Measurements from ENCODE around the gene ESPL1. TPM values are rescaled to one million over a fixed set of nuclear protein-coding genes. Genes with fewer than 3 reads are reported as not detected.

Gene ESPL1
- total RNA-seq, 1 donor from 2014 or later = 72.6 TPM

- intact Hi-C loops (cut with micrococcal nuclease) = loop anchor here (1.0 to 5.0 kb wide), 5 partner anchors 22 to 119 kb away; partner anchors contain the start of genes AAAS, CSAD, ESPL1 and SP1
- H3K27ac Mint-ChIP-seq = peak within 1 kb of the TSS; percentile 86
- peaks cover 86% of the 10 kb centered on the region for H3K36me3 Mint-ChIP-seq (ENCODE audit: low read depth)
Observed at GRCh38 chr12:53299454-53300180, 31.5 kb downstream of the ESPL1 start, which contains the start of gene MYG1. Gene MYG1, plus strand, starts transcription at chr12:53299695. Its CDS starts 43 bp downstream, at chr12:53299738.

GRCh38 chr12:53300187-53300586, 32.1 kb downstream of the ESPL1 start:
- peak overlapping the region; percentile 86 for H3K27ac Mint-ChIP-seq
- H3K9me3 Mint-ChIP-seq = no peaks in the 10 kb centered on the region
- no peaks in the 10 kb centered on the region for H3K27me3 Mint-ChIP-seq (ENCODE audit: low read depth)
- peak overlapping the region; percentile 97 for H3K4me3 Mint-ChIP-seq (ENCODE audit: low read depth)
- peaks cover 50% of the 10 kb centered on the region for H3K4me1 Mint-ChIP-seq (ENCODE audit: low read depth)
- peaks cover 82% of the 10 kb centered on the region for H3K36me3 Mint-ChIP-seq (ENCODE audit: low read depth)
- no peak for DNase-seq (ENCODE audit: low spot score)
- intact Hi-C loops (cut with micrococcal nuclease) = no loop called here

More at GRCh38 chr12:53299454-53300180, 31.5 kb downstream of the ESPL1 start, which contains the start of gene MYG1:
- DNase-seq (ENCODE audit: low spot score) = peak; percentile 84
- Mint-ChIP-seq H3K4me3 (ENCODE audit: low read depth) (peak within 1 kb of the TSS; percentile 97), H3K4me1 (ENCODE audit: low read depth) (peaks cover 56% of the 10 kb centered on the region), H3K9me3 (no peaks in the 10 kb centered on the region), H3K27me3 (ENCODE audit: low read depth) (no peaks in the 10 kb centered on the region)

GRCh38 chr12:53302903-53303302, 34.8 kb downstream of the ESPL1 start:
- DNase-seq (ENCODE audit: low spot score) = no peak
- no peaks in the 10 kb centered on the region for H3K27me3 Mint-ChIP-seq (ENCODE audit: low read depth)
- H3K4me3 Mint-ChIP-seq (ENCODE audit: low read depth) = peak overlapping the region; percentile 48
- H3K4me1 Mint-ChIP-seq (ENCODE audit: low read depth) = peaks cover 35% of the 10 kb centered on the region
- H3K27ac Mint-ChIP-seq = peak overlapping the region; percentile 29
- intact Hi-C loops (cut with micrococcal nuclease) = no loop called here
- peaks cover 76% of the 10 kb centered on the region for H3K36me3 Mint-ChIP-seq (ENCODE audit: low read depth)
- no peaks in the 10 kb centered on the region for H3K9me3 Mint-ChIP-seq

- no peak for DNase-seq (ENCODE audit: low spot score)
- no peak overlapping the region for H3K4me3 Mint-ChIP-seq (ENCODE audit: low read depth)
- H3K27ac Mint-ChIP-seq = no peak overlapping the region
- no peaks in the 10 kb centered on the region for H3K27me3 Mint-ChIP-seq (ENCODE audit: low read depth)
- peaks cover 7% of the 10 kb centered on the region for H3K4me1 Mint-ChIP-seq (ENCODE audit: low read depth)
- H3K36me3 Mint-ChIP-seq (ENCODE audit: low read depth) = peaks cover 65% of the 10 kb centered on the region
- intact Hi-C loops (cut with micrococcal nuclease) = no loop called here
- H3K9me3 Mint-ChIP-seq = no peaks in the 10 kb centered on the region
Observed at GRCh38 chr12:53306826-53307225, 38.7 kb downstream of the ESPL1 start.

- Mint-ChIP-seq H3K4me1 (ENCODE audit: low read depth) (no peaks in the 10 kb centered on the region), H3K27ac (no peak overlapping the region), H3K4me3 (ENCODE audit: low read depth) (no peak overlapping the region), H3K27me3 (ENCODE audit: low read depth) (no peaks in the 10 kb centered on the region), H3K36me3 (ENCODE audit: low read depth) (peaks cover 54% of the 10 kb centered on the region), H3K9me3 (no peaks in the 10 kb centered on the region)
- intact Hi-C loops (cut with micrococcal nuclease) = no loop called here
- no peak for DNase-seq (ENCODE audit: low spot score)
Observed at GRCh38 chr12:53308276-53308675, 40.2 kb downstream of the ESPL1 start.

GRCh38 chr12:53313996-53314395, 45.9 kb downstream of the ESPL1 start:
- Mint-ChIP-seq H3K9me3 (no peaks in the 10 kb centered on the region), H3K27ac (no peak overlapping the region), H3K4me3 (ENCODE audit: low read depth) (no peak overlapping the region), H3K27me3 (ENCODE audit: low read depth) (no peaks in the 10 kb centered on the region), H3K4me1 (ENCODE audit: low read depth) (peaks cover 2% of the 10 kb centered on the region), H3K36me3 (ENCODE audit: low read depth) (peaks cover 52% of the 10 kb centered on the region)
- DNase-seq (ENCODE audit: low spot score) = no peak
- intact Hi-C loops (cut with micrococcal nuclease) = no loop called here

GRCh38 chr12:53320352-53321195, 52.5 kb downstream of the ESPL1 start:
- intact Hi-C loops (cut with micrococcal nuclease) = loop anchor here (1.0 kb wide), 4 partner anchors 21 to 181 kb away; partner anchors contain the start of genes ESPL1, MYG1, PFDN5 and TARBP2
- H3K4me1 Mint-ChIP-seq (ENCODE audit: low read depth) = peaks cover 33% of the 10 kb centered on the region
- peak overlapping the region; percentile 98 for H3K27ac Mint-ChIP-seq
- H3K9me3 Mint-ChIP-seq = no peaks in the 10 kb centered on the region
- H3K27me3 Mint-ChIP-seq (ENCODE audit: low read depth) = no peaks in the 10 kb centered on the region
- H3K4me3 Mint-ChIP-seq (ENCODE audit: low read depth) = peak overlapping the region; percentile 99
- H3K36me3 Mint-ChIP-seq (ENCODE audit: low read depth) = peaks cover 23% of the 10 kb centered on the region
- DNase-seq (ENCODE audit: low spot score) = no peak

- peak; percentile 65 for DNase-seq (ENCODE audit: low spot score)
- Mint-ChIP-seq H3K4me3 (ENCODE audit: low read depth) (peak overlapping the region; percentile 92), H3K9me3 (no peaks in the 10 kb centered on the region), H3K27ac (peak overlapping the region; percentile 99), H3K27me3 (ENCODE audit: low read depth) (peaks cover 5% of the 10 kb centered on the region), H3K36me3 (ENCODE audit: low read depth) (peaks cover 7% of the 10 kb centered on the region), H3K4me1 (ENCODE audit: low read depth) (peaks cover 31% of the 10 kb centered on the region)
- intact Hi-C loops (cut with micrococcal nuclease) = loop anchor here (1.0 to 2.0 kb wide), 7 partner anchors 21 to 185 kb away; partner anchors contain the start of genes CSAD, ITGB7, SP1 and ZNF740
Observed at GRCh38 chr12:53324113-53324778, 56.1 kb downstream of the ESPL1 start.

GRCh38 chr12:53324779-53325510, 56.8 kb downstream of the ESPL1 start:
- peak; percentile 84 for DNase-seq (ENCODE audit: low spot score)
- peak overlapping the region; percentile 92 for H3K4me3 Mint-ChIP-seq (ENCODE audit: low read depth)
- peaks cover 5% of the 10 kb centered on the region for H3K36me3 Mint-ChIP-seq (ENCODE audit: low read depth)
- no peaks in the 10 kb centered on the region for H3K9me3 Mint-ChIP-seq
- intact Hi-C loops (cut with micrococcal nuclease) = loop anchor here (1.0 to 2.0 kb wide), 7 partner anchors 20 to 184 kb away; partner anchors contain the start of genes CSAD, ITGB7, SP1 and ZNF740
- H3K4me1 Mint-ChIP-seq (ENCODE audit: low read depth) = peaks cover 30% of the 10 kb centered on the region
- peaks cover 6% of the 10 kb centered on the region for H3K27me3 Mint-ChIP-seq (ENCODE audit: low read depth)
- peak overlapping the region; percentile 99 for H3K27ac Mint-ChIP-seq

- DNase-seq (ENCODE audit: low spot score) = no peak
- H3K27ac Mint-ChIP-seq = peak overlapping the region; percentile 44
- peak overlapping the region; percentile 92 for H3K4me3 Mint-ChIP-seq (ENCODE audit: low read depth)
- intact Hi-C loops (cut with micrococcal nuclease) = loop anchor here (2.0 kb wide), 3 partner anchors 55 to 183 kb away; partner anchors contain the start of genes ITGB7 and SP1
- peaks cover 3% of the 10 kb centered on the region for H3K36me3 Mint-ChIP-seq (ENCODE audit: low read depth)
- H3K4me1 Mint-ChIP-seq (ENCODE audit: low read depth) = peaks cover 25% of the 10 kb centered on the region
- H3K27me3 Mint-ChIP-seq (ENCODE audit: low read depth) = peaks cover 6% of the 10 kb centered on the region
- no peaks in the 10 kb centered on the region for H3K9me3 Mint-ChIP-seq
Observed at GRCh38 chr12:53325511-53326061, 57.5 kb downstream of the ESPL1 start.

GRCh38 chr12:53326460-53327185, 58.5 kb downstream of the ESPL1 start:
- Mint-ChIP-seq H3K27ac (peak overlapping the region; percentile 53), H3K4me3 (ENCODE audit: low read depth) (peak overlapping the region; percentile 69), H3K4me1 (ENCODE audit: low read depth) (peaks cover 18% of the 10 kb centered on the region), H3K36me3 (ENCODE audit: low read depth) (no peaks in the 10 kb centered on the region), H3K9me3 (no peaks in the 10 kb centered on the region), H3K27me3 (ENCODE audit: low read depth) (peaks cover 6% of the 10 kb centered on the region)
- intact Hi-C loops (cut with micrococcal nuclease) = no loop called here
- no peak for DNase-seq (ENCODE audit: low spot score)

Data from activated T-helper 2 cell treated with anti-CD3 and anti-CD28 coated beads, Interferon-gamma antibody, Interleukin-2, Interleukin-4, amounts not matched to agents 10 μg/mL and 5 μg/mL and 100 μg/mL, durations not matched to agents 14 hours and 24 hours and 36 hours (primary cell).